Embryonic facial prominence (tissue), 1 donor: ENCODE results near the gene PCBP4.

Experiments used
- DNase-seq: peaks from one replicate; pipeline ENCODE4 v3.0.0-alpha.2; 2016; ENCODE audit errors: extremely low spot score

Gene PCBP4

DNA sequence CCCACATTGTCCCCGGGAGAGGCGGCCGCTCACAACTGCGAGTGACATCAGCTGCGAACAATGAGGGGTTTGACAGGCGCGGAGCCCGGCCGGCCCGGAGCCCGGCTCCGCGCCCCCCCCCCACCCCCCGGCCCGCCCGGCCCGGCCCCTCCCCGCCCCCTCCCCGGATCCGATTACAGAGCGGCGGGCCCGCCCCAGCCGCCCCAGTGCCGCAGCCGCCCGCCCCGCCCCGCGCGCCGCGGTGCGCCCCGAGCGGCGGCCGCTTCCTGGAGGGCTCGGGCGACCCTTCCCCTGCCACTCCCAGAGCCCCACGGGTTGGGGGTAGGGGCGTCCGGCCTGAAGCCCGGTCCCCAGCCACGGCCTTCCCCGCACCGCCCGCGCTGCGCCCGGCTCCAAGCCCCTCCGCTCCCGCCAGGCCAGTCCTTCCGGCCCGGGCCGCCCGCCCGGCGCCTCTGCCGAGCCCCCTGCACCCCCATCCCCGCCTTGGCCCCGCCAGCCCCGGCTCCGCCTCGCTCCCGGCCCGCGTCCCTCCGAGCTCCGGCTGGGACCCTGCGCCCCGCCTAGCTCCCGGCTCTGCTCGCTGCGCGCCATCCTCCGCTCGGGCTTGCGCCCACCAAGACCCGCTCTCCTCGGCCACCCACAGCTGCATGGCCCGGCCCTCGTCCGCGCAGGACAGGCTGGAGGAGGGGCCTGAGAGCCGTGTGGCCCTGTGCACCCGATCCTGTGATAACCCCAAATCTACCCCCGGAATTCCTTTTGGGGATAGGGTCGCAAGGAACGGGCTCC is at the start of gene PCBP4:
Gene PCBP4 (minus strand): TSS at position 71 of the 786 bp plus-strand sequence. CDS start 6,214 bp downstream, outside the sequence.
- no peak for DNase-seq

DNA sequence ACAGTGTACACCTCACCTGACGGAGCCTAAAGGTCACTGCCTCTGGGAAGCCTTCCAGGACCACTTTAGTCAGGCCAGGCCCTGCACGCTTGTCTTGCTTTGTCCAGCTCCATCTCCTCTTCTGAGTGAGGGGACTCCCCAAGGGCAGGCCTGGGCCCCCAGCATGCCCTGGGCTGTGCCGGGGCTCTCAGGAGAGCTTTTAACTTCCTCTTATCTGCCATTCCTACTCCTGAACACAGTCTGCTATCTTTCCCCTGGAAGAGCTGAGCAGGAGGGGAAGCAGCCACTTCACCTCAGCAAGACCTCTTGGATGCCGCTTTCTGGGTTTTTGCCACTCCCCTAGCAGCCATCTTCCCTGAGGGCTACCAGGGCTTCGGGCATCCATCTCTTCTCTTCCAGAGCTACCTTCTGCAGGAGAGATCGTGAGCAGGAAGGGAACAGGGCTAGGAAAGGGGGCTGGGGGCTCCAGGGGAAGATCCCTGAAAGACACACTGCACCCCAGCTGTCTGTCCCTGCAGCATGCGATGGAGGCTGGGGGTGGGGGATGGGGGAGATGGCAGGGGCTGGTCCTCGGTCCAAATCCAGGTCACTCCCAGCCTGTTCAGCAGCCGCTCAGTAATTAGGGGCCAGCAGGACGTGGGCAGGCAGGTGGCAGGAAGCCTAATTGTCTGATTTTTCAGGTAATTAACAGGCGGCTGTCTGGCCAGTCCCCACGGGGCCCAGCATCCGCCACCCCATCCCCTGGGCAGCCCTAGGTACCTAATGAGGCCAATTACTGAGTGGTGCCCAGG is 48.4 kb upstream of the PCBP4 start:
- no peak for DNase-seq

DNA sequence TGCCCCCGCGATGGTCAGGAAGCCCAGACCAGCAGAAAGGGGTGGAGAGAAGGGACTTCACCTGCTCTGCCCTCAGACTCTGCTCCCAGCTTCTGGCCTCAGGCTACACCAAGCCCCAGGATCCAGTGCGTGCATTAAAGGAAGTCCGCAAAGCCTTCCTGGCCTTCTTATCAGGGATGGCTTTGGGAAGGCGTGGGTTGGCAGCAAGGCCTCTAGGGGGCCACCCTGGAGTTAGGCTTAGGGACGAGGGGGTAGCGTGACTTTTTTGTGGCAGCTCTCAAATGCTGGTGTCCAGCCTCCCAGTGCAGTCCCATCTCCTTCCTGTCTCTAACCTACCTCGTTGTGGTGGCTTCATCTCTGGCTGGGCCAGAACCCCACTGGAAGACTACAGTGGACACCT is 47.4 kb upstream of the PCBP4 start:
- DNase-seq: no peak

DNA sequence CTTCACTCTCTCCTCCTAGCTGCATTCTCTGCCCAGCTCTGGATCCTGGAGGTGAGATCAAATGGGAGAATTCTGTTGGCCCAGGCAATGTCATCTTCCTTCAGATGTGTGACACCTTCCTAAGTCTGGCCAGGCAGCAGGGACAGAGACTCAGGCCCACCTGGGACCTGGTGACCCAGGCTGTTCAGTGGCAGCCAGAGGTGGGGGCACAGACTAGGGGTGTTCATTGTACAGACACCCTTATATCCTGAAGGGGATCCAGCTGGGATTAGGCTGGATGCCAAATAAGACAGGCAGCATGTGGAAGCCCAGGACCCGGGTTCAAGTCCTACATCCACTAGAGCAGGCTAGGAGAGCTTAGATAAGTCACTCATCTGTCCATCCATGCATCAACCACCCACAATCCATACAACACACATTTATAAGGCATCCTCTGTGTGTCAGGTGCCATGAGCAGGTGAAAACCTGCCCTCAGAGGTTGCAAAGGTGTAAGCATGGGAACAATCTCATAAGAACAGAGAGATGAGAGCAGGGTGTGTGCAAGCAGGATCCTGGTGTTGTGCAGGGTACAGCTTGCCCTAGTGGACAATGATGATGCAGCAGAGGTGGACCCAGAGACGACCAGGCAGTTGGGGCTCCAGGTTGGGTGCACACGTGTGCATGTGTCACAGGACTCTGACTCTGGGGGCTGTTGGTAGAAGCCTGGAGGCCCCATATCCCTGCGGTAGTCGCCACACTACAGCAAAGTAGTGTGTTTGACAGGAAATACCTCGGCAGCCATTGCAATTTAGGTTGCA is 46.7 kb upstream of the PCBP4 start:
- no peak for DNase-seq

DNA sequence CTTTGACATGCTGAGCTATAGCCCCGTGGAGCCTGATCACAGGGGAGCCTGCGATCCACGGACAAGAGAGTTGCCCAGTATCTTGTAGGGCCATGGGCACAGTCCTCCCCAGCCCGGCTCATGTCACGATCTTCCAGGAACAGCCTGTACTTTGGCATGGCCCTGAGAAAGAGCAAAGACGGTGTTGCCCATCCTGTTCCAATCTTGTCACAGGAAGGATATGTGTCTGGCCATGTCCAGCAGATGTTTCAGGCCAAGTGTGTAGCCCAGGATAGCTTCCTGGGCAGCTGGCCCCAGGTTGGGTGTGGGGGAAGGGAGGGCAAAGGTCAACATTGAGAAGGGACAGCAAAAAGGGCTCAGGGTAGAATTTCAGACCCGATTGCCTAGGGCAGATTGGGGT is 45.4 kb upstream of the PCBP4 start:
- DNase-seq: no peak

DNA sequence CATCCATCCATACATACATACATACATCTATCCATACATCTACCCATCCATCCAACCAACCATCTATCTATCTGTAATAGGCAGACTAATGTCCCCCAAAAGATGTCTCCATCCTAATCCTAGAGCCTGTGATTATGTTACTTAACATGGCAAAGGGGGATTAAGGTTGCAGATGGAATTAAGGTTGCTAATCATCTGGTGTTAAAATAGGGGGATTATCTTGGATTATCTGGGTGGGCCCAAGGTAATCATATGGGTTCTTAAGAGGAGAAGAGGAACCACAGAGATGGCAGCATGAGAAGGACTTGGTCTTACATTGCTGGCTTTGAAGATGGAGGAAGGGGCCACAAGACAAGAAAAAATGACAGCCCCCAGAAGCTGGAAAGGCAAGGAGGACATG is 43.2 kb upstream of the PCBP4 start:
- DNase-seq: no peak

DNA sequence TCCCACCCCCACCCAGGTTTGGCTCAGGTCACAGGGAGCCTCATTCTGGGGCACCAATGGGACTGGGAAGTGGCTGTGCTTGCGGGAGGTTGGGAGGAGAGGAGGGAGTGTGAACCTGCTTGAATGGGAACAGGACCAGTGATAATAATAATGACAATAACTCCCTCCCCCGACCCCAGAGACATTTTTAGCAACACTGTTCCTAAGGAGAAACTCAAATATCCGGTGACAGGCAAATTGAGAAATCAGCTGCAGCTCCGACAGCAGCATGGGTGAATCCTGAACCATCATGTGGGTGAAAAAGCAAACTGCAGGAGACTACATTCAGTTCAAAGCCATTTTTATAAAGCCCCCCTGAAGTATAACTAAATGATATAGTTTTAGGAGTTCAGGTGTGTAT is 40.0 kb upstream of the PCBP4 start:
- no peak for DNase-seq

DNA sequence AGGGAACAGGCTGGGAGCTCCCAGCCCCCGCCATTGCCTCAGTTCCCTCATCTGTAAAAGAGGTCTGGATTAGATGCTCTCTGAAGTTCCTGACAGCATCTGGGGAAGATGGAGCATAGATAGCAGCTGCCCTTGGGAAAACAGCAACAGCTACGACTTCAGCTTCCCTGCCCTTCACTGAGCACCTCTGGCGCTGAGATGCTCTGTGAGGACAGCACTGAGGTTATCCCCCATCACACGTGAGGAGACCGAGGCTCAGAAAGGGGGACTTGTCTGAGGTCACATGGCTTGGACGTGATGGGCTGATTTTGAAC is 39.5 kb upstream of the PCBP4 start:
- DNase-seq: no peak

DNA sequence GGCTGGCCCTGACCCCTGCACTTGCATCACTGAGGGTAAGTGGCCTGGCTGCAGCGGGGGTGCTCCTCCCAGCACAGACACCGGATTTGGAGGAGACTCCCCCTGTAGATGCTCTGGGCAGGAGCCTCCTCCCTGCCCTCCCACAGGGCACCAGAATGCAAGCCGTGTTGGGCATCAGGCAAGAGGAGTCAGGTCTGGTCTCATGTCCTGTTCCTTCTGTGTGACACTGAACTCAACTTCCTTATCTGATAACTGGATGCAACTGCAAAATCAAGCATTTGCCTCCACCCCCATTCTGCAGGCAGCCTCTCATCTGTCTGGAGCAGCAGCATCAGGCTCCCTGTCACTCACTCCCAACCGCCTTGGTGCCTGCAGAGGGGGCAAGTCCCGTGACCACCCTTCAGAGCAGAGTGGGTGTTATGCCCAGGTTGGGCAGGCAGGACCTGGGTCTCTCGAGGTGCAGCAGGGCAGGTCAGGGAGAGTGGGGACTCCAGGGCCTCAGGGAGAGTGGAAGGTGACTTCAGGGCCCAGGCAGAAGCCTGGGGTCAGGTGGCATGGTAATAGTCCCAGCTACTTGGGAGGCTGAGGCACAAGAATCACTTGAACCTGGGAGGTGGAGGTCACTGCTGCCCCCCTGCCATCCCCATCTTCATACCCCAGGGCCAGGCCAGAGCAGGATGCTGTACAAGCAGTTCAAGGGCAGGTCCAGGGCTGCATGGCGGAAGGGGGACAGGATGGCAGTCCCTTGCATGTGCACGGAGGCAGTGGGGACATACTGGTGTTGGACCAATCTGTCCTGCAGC is 39.0 kb upstream of the PCBP4 start:
- DNase-seq: no peak

DNA sequence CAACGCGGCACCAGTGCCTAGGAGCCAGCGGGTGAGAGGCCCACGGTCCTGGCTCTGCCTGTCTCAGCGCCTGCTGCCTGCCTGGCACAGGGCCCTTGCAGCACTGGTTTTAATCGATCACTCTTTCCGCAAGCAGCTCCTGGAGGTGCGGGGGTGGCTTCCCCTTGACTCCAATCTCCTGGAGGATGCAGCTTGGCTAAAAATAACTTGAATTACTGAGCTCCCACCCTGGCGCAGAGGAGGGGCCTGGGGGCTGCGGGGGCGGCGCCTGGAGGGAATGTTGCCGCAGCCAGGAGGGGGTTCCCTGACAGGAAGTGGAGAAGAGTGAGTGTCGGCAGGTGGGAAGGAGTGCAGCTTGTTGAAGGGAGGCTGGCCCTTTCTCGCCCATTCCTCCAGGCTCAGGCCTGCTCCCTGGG is 38.3 kb upstream of the PCBP4 start:
- DNase-seq: no peak

DNA sequence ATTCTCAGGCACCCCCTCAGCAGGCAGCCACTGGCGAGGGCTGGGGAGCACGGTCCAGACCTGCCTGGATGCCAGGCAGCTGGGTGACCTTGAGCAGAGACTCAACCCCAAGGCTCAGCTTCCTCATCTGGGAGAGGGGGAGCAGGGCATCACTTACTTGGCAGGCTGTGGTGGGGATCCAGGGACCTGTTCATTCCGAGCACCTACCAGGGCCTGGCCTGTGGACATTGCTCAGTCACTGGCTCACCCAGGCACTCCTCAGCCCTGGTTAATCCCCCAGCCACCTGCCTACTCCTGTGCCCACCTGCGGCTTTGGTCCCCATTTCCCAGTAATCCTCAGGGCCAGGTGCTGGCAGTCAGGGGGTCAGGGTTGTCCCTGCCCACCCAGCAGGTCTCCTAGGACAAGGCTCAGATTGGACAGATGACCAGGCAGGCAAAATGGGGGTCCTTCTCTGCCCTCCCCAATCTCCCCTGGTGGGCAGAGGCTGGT is 37.7 kb upstream of the PCBP4 start:
- no peak for DNase-seq

DNA sequence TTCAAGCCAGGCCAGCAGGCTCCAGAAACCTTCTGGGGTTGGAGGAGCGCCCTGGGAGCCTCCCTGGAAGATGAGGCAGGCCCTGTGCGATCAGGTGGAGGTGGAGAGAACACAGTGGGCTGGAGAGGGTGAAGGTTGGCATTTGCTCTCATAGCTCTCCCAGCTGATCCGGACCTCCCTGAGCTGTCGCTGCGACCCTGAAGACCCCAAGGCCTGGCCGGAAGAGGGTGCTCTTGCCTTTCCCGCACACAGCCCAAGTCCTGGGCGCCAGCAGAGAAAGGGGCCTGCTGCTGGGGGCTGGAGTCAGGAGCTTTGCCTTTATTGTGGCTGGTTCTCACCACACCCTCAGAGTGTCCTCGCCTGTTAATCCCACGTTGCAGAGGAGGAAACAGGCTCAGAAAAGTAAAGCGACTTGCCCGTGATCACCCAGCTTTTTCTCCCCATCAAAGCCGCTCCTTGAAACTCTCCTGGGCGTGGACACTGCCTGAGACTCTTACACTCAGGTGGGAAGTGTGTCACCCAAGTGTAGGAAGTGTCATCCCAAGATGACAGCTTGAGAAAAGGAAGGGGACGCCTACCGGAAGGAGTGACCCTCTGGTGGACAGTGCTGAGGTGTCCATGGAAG is 37.0 kb upstream of the PCBP4 start:
- no peak for DNase-seq

DNA sequence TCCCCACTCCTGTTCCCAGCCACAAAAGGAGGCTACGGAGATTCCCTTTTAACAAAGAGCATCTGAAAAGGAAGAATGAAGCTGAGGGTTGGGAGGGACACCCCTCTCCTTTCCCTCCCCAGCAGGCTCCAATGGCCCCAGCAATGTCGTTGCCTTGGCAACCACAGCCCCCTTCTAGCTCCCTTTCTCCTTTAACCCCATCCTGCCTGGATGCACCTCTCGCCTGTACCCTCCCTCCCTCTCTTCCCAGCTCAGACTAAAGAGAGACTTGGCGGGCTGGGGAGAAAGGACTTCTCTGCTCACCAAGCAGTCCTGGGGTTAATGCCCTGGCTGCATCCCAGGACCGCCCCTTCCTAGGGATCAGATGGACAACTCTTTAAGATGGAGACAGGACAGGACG is 35.5 kb upstream of the PCBP4 start:
- DNase-seq: no peak

DNA sequence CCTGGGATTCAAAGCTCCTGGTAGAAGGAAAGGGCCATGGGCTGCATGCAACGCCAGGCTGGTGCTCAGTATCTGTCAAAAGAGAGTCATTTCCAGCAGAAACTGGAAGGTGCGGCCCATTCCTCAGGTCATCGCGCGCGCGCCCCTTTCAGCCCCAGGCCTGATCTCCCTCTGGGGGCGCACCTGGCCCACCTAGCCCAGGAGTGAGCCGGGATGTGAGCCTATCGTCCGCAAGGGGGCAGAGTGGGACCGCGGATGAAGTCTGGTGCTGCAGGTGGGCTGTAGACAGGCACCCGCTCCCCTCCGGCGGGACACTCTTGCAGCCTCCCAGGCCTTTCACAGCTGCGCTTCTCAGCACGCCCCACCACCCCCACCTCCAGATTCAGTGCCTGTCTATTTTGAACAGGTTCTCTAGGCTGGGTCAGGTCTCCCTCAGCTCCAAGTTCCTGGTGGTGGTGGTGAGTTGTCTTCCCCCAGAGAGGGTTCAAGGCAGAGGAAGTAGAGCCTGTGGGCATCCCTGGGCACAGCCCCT is 34.3 kb upstream of the PCBP4 start:
- DNase-seq: peak; percentile 40

DNA sequence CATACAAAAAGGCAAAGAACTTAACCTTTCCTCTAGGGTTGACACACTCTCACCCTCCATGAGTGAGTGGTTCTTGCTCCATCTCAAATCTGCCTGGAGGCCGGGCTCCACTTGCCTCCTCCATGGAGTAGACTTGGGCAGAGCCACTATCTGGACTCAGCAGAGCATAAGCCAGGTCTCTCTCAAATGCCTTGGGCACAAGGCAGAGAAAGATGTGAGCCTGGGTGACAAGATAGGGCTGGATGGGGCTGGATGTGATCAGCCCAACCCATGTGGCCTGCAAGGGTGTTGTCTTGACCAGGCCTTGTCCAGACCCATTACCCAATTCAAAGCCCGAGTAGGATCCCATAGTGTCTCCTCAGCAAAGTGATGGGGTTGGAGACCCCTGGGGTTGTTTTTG is 32.6 kb upstream of the PCBP4 start:
- no peak for DNase-seq

DNA sequence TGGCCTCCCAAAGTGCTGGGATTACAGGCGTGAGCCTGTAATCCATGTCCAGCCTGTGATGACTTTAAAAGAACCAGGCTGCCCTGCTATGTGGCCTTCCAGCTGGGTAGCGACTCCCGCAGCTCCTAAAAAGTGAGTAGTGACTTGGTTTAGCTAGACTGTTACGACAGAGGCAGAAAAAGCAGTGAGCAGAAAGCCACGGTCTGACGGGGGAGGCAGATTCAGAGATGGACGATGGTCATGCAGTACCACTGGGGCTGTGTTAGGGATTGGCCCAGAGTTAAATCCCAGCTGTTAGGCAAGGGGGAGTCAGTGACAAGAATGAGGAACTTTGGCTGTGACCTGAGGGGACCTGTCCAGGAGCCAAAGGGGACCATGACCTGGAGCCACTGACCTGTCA is 31.5 kb upstream of the PCBP4 start:
- DNase-seq: no peak

DNA sequence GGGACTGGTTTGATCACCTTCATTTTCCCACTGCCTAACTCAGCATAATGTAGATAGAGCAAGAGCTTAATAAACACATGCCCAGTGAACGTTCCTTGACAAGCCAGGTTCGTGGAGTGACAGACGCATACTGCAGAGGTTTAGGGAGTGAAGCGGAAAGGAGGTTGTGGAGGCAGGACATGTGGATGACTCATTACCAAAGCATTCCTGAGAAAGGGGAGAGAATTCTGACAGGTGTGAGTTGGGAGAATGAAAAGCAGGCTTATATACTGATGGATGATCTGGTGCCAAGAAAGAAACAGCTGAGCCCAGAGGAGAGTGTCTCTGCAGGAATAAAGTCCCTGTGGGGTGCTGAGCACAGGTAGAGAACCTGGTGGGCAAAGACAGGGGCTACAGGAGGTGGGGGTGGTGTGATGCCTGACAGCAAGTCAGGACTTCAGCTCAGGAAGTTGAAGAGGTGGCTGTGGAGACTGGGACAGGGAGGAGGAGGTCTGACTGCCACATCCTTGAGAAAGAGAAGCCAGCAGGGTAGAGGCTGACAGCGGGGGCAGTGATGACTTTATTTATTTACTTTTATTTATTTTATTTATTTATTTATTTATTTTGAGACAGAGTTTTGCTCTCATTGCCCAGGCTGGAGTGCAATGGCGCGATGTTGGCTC is 30.8 kb upstream of the PCBP4 start:
- no peak for DNase-seq

DNA sequence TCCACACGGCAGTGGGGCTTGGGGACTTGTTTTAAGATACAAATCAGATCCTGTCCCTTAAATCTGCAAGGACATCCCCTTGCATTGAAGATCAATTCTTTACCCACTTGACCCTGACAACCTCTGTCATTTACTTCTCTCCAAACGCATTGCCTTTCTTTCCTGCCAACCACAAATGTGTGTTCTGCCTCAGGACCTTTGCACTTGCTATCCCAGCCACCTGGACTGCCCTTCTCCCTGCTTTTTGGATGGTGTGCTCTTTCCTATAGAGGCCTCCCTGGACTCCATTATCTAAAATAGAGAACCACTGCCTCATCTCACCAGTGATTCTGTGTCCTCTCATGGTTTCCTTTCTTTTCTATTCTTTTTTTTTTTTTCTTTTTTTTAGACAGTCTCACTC is 29.9 kb upstream of the PCBP4 start:
- DNase-seq: no peak

DNA sequence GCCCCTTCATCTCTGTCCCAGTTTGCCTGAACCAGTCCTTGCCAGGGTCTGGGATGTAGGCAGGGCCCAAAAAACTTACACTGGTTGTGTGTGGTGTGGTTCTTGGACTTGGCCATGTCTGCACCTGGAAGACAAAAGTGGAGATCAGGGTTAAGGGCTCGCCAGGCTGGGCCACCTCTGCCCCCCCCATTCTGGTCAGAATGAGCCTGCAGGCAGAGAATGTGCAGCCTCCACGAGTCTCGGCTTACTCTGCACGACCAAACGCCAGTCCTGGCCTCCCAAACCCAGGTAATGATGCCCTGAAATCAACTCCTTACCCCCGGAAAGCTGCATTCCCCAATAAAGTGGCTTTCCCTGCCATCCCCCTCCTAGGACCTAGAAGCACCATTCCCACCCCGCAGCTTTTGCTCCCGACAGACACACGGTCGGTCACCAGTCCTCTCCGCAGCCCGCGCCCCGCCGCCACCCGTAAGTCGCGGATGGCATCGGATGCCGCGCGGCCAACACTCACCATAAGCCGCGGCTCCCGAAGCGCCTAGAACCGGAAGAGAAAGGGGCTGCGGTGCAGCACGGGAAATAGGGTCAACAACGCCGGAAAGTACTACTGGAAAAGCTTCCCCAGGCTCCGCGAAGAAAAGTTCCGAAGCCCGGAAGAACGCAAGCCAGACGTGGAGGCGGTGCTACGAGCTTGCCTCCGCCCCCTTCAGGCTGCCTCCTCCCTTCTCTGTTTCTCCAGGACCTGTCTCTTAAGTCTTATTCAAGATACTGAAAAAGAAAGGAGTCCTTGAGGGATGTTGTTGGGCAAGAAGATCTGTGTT is 28.3 kb upstream of the PCBP4 start, which contains the start of gene RPL29:
Gene RPL29 (minus strand): TSS at position 550 of the 818 bp plus-strand sequence. CDS start 434 bp downstream, at position 116.
- peak; percentile 94 for DNase-seq
